ENCODE measurements around the gene ADCYAP1R1.

DNA sequence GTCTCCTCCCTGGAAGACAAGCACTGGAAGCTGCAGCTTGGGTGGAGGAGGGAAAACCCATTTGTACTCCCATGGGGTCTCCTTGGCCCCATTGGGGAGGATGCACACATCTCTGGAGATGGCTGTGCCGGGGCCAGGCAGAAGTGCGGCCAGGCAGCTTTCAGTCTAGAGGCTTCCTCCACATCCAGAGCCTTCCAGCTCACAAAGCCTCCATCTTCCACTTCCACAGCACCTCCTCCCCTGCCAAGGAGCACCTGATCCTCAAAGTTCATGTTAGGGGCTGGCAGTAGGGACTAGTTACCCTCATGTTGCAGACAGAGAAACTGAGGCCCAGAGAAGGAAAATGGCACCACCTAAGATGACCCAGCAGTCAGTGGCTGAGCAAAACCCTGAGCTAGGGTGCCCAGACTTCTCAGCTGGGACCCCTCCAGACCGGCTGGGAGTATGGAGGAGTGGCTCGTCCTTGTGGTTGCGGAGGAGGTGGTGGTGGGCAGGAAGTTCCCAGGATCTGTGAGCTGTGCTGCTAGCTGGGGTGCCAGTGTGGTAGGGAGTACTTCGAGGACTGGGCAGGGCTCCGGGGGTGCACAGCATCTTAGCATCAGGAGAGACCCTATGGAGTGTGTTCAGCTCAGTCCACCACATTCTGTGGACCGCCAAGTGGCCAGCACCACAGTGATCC lies 44.2 kb downstream of the ADCYAP1R1 start:
- TF ChIP-seq, protein P1, sequence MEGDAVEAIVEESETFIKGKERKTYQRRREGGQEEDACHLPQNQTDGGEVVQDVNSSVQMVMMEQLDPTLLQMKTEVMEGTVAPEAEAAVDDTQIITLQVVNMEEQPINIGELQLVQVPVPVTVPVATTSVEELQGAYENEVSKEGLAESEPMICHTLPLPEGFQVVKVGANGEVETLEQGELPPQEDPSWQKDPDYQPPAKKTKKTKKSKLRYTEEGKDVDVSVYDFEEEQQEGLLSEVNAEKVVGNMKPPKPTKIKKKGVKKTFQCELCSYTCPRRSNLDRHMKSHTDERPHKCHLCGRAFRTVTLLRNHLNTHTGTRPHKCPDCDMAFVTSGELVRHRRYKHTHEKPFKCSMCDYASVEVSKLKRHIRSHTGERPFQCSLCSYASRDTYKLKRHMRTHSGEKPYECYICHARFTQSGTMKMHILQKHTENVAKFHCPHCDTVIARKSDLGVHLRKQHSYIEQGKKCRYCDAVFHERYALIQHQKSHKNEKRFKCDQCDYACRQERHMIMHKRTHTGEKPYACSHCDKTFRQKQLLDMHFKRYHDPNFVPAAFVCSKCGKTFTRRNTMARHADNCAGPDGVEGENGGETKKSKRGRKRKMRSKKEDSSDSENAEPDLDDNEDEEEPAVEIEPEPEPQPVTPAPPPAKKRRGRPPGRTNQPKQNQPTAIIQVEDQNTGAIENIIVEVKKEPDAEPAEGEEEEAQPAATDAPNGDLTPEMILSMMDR (conservative IDR thresholded peaks at IDR 0.05; ENCODE audit: low read length): no peak
- no peak for TF ChIP-seq EZH2phosphoT487 (IDR thresholded peaks at IDR 0.05; ENCODE audit: borderline replicate concordance, low read depth, low read length)

Data from OCI-LY7 (cell line).